OCI-LY7 (cell line): ENCODE data around the gene TRMT1. TPM values are rescaled to one million over a fixed set of nuclear protein-coding genes. Genes with fewer than 3 reads are reported as not detected.

Source experiments
- BruUV-seq: library from RNA; stranded (reverse); fragments of 400-500 nt; replicated peaks from 2 replicates; lab custom pipeline; 2021; lab: Mats Ljungman, UMichigan
- CTCF ChIA-PET: fragments of 300-600 bp; sonication (Branson Sonifier 250); formaldehyde crosslinking; loops from one replicate; lab custom pipeline; 2022; ENCODE audit warnings: antibody characterized with exemption; ENCODE audit not compliant: unreplicated experiment; lab: Charles Lee
- POLR2A ChIA-PET: fragments of 300-600 bp; sonication (Branson Sonifier 250); formaldehyde crosslinking; loops from one replicate; lab custom pipeline; 2022; ENCODE audit warnings: antibody characterized with exemption; lab: Charles Lee
- DNase-seq: peaks from one replicate; pipeline ENCODE4 v3.0.0-alpha.2; 2015; ENCODE audit warnings: low spot score
- H2AFZ ChIP-seq: fragments of 200-600 bp; sonication (generic), shearing (Covaris generic); 2 replicates; pipeline ENCODE4 v1.6.1; 2014; ENCODE audit warnings: mild to moderate bottlenecking, antibody characterized with exemption, low read length, moderate library complexity
- H3K27ac ChIP-seq: fragments of 200-600 bp; sonication (generic); 2 replicates; pipeline ENCODE4 v1.5.1; 2014; ENCODE audit warnings: mixed run types, low read depth, mild to moderate bottlenecking, moderate library complexity, low read length, inconsistent platforms; ENCODE audit not compliant: poor library complexity, severe bottlenecking
- H3K36me3 ChIP-seq: fragments of 200-600 bp; sonication (generic); 2 replicates; pipeline ENCODE4 v1.6.1; 2014; ENCODE audit warnings: mild to moderate bottlenecking, antibody characterized with exemption, low read length, moderate library complexity, mixed read lengths; ENCODE audit not compliant: insufficient read depth
- H3K4me1 ChIP-seq: fragments of 200-600 bp; sonication (generic); 2 replicates; pipeline ENCODE4 v1.5.1; 2014; ENCODE audit warnings: mild to moderate bottlenecking, low read length; ENCODE audit not compliant: insufficient read depth, poor library complexity, severe bottlenecking
- H3K4me2 ChIP-seq: fragments of 200-600 bp; sonication (generic); 2 replicates; pipeline ENCODE4 v1.6.1; 2014; ENCODE audit warnings: mild to moderate bottlenecking, low read length
- H3K4me3 ChIP-seq: fragments of 200-600 bp; sonication (generic); 2 replicates; pipeline ENCODE4 v1.5.1; 2014; ENCODE audit warnings: mild to moderate bottlenecking, low read depth, low read length; ENCODE audit not compliant: poor library complexity, severe bottlenecking
- H3K79me2 ChIP-seq: fragments of 200-600 bp; sonication (generic); 2 replicates; pipeline ENCODE4 v1.6.1; 2016; ENCODE audit warnings: low read depth, mild to moderate bottlenecking, low read length, moderate library complexity, mixed read lengths; ENCODE audit not compliant: insufficient read depth
- H3K9me2 ChIP-seq: fragments of 200-600 bp; sonication (generic); 2 replicates; pipeline ENCODE4 v1.6.1; 2016; ENCODE audit warnings: mild to moderate bottlenecking, low read length, mixed read lengths; ENCODE audit not compliant: insufficient read depth
- H3K9me3 ChIP-seq: fragments of 200-600 bp; sonication (generic); 2 replicates; pipeline ENCODE4 v1.6.1; 2014; ENCODE audit warnings: mild to moderate bottlenecking, mixed run types, low read length, mixed read lengths
- H4K20me1 ChIP-seq: fragments of 200-600 bp; sonication (generic); 2 replicates; pipeline ENCODE4 v1.6.1; 2014; ENCODE audit warnings: mild to moderate bottlenecking, antibody characterized with exemption, low read length, moderate library complexity, mixed read lengths; ENCODE audit not compliant: insufficient read depth
- EZH2phosphoT487 ChIP-seq: fragments of 200-600 bp; sonication (generic); IDR thresholded peaks from 2 replicates; pipeline ENCODE4 v1.6.1; 2018; ENCODE audit warnings: low read depth, borderline replicate concordance, mild to moderate bottlenecking, mixed run types, antibody characterized with exemption, low read length, moderate library complexity, mixed read lengths
- intact Hi-C: fragments of 100-400 bp; cut with micrococcal nuclease; formaldehyde crosslinking; loops from one replicate; pipeline ENCODE4 v1.10.0; 2022; ENCODE audit not compliant: unreplicated experiment
- total RNA-seq, 2 experiments: library from RNA; depleted of rRNA in 1 of 2; stranded (reverse); fragments of >200 nt in 1 of 2; shearing (Covaris generic) in 1 of 2; gene quantifications; 2 replicates each; pipeline ENCODE4 v1.2.3, GENCODE V29; 2014 to 2022
- TF ChIP-seq, protein P1 (sequence below): fragments of 200-600 bp; sonication (generic); conservative IDR thresholded peaks from 2 replicates; pipeline ENCODE4 v1.5.1; 2014; ENCODE audit warnings: mild to moderate bottlenecking, antibody characterized with exemption, low read length, moderate library complexity, mixed read lengths

The TRMT1 gene
- total RNA-seq, 2 experiments from 2014 or later, result 50.4 to 56.8 TPM

DNA sequence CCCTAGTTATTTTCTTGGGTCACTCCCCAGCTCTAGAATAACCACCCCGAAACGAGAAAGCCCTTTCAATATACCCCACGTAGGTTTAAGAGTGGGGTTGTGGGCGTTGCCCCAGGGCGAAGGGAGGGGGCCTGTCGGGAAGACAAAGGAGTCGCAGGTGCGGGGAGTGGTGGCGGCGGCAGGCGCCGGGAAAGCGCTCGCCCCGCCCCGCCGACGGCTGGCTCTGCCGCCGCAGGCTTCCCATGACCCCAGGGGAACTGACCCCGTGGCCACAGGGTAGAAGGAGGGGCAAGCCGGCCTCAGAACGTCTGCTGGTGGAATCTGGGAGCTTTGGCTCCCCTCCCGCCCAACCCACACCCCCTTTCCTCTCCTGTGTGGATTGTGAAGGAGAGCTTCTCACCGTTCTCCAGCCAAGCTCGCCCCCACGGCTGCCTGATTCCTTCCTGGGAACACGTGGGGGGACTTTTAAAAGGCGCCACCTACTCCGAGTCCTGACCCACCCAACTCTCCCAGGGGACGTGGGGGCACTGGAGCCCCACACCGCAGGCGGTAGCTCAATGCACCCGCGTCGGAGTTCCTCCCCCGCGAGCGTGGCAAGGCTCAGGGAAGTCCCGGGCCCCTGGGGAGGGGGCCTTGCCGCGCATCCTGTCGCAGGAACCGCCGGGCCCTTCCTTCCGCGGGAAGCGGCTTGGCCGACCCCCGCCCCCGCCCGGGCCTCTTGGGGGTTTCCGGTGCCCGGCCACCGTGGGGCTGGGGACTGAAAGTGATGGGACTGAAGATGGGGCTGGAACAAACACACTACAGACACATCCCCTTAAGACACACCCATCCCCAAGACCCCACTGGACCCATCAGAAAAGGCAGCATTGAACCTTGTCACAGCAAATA is 39.2 kb upstream of the TRMT1 start:
- H3K4me3 ChIP-seq, result peak overlapping the region; percentile 97
- H3K9me3 ChIP-seq, result no peaks in the 10 kb centered on the region
- ChIA-PET POLR2A (interaction anchor here (0.6 to 0.7 kb wide), 3 partner anchors 54 to 265 kb away, joined by 3 to 6 read pairs (median 3); no protein-coding TSS in a partner anchor), CTCF (no interaction called here)
- peaks cover 51% of the 10 kb centered on the region for H3K79me2 ChIP-seq
- H3K27ac ChIP-seq, result peak overlapping the region; percentile 100
- no peaks in the 10 kb centered on the region for H3K9me2 ChIP-seq
- H2AFZ ChIP-seq, result no peak overlapping the region
- intact Hi-C loops, result loop anchor here (1.0 to 2.0 kb wide), 3 partner anchors 12 to 53 kb away; no protein-coding TSS in a partner anchor
- no TSS peak for BruUV-seq
- H3K36me3 ChIP-seq, result peaks cover 23% of the 10 kb centered on the region
- peak; percentile 91 for DNase-seq
- H4K20me1 ChIP-seq, result 0 out of 2 replicates have a peak, but pooled peaks cover 5% of the 10 kb centered on the region
- peak overlapping the region; percentile 96 for H3K4me2 ChIP-seq
- TF ChIP-seq, protein P1, sequence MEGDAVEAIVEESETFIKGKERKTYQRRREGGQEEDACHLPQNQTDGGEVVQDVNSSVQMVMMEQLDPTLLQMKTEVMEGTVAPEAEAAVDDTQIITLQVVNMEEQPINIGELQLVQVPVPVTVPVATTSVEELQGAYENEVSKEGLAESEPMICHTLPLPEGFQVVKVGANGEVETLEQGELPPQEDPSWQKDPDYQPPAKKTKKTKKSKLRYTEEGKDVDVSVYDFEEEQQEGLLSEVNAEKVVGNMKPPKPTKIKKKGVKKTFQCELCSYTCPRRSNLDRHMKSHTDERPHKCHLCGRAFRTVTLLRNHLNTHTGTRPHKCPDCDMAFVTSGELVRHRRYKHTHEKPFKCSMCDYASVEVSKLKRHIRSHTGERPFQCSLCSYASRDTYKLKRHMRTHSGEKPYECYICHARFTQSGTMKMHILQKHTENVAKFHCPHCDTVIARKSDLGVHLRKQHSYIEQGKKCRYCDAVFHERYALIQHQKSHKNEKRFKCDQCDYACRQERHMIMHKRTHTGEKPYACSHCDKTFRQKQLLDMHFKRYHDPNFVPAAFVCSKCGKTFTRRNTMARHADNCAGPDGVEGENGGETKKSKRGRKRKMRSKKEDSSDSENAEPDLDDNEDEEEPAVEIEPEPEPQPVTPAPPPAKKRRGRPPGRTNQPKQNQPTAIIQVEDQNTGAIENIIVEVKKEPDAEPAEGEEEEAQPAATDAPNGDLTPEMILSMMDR, result no peak
- TF ChIP-seq EZH2phosphoT487, result no peak
- peaks cover 53% of the 10 kb centered on the region for H3K4me1 ChIP-seq

DNA sequence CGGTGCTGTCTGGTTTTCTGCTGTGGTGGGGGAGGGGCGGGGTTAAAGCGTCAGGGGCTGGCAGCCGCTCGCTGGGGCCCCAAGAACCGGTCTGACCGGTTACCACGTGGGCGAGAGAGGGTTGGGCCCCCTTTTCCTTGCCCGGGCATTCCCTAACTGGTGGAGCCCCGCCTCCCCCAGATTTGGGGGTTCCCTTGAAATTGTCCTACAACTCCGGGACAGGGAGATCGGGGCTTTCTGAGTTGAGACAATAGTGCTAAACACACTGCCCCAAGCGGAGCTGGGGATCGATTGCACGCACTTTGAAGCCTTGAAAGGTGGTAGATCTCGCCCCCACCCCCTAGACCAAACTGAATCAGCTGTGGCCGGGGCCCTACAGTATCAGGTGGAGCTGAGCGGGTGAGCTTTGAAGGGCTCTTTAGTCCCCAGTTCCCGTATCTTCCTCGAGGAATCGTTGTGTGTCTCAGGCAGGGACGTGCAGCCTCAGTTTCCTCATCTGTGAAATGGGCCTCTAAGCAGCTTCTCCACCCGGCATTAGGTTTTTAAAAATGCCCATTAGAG is 38.5 kb upstream of the TRMT1 start:
- peak overlapping the region; percentile 96 for H3K4me2 ChIP-seq
- peaks cover 50% of the 10 kb centered on the region for H3K79me2 ChIP-seq
- TF ChIP-seq EZH2phosphoT487, result no peak
- TF ChIP-seq, protein P1, result peak; percentile 75
- H3K4me3 ChIP-seq, result peak overlapping the region; percentile 97
- intact Hi-C loops, result loop anchor here (2.0 kb wide), 1 partner anchor 40 kb away; no protein-coding TSS in a partner anchor
- peak; percentile 87 for DNase-seq
- H3K27ac ChIP-seq, result peak overlapping the region; percentile 100
- H3K36me3 ChIP-seq, result peaks cover 23% of the 10 kb centered on the region
- 0 out of 2 replicates have a peak, but pooled peaks cover 5% of the 10 kb centered on the region for H4K20me1 ChIP-seq
- ChIA-PET POLR2A (interaction anchor here (0.6 to 0.7 kb wide), 3 partner anchors 55 to 265 kb away, joined by 3 to 6 read pairs (median 3); no protein-coding TSS in a partner anchor), CTCF (no interaction called here)
- no TSS peak for BruUV-seq
- H3K9me2 ChIP-seq, result no peaks in the 10 kb centered on the region
- no peaks in the 10 kb centered on the region for H3K9me3 ChIP-seq
- H3K4me1 ChIP-seq, result peaks cover 46% of the 10 kb centered on the region
- no peak overlapping the region for H2AFZ ChIP-seq
